GM19372 (cell line): ENCODE results near the gene UCMA.

Experiments used
- ATAC-seq: cut with Tn5 transposase; IDR thresholded peaks from one replicate; pipeline ENCODE4 v1.9.1; 2021; ENCODE audit warnings: mild to moderate bottlenecking, low read depth, moderate library complexity; ENCODE audit not compliant: unreplicated experiment

Gene UCMA

DNA sequence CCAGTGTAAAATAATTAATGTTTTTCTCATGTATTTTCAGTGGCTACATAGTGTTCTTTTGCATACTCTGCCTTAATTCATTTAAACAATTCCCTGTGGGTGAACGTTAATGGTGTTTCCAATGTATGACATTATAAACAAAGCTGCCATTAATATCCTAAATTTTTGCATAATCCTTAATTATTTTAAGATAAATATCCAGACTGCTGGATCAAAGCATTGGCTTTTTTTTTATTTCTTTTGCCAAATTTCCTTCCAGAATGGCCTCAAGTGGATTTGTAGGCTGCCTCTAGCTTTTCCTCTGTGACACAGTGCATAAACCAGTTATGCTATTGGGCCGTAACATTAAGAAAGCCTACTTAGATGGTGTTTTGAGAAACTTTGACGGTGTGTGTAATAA, 43.4 kb downstream of the UCMA start:
- ATAC-seq = no peak

DNA sequence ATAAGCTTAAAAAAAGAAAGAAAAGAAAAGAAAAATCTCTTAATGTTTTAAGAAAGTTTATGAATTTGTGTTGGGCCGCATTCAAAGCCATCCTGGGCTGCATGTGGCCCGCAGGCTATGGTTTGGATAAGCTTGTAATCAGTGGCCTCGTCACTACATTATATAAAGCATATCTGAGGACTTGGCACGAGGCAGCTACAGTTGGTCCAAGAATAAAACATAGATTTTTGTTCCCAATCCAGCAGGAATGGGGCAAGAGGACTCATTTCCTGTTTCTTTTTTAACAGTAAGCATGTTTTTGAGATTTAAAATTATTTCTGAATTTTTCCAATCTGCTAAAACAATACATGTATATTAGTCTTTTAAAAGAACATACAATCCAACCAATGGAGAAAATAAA, 44.2 kb downstream of the UCMA start:
- no peak for ATAC-seq

DNA sequence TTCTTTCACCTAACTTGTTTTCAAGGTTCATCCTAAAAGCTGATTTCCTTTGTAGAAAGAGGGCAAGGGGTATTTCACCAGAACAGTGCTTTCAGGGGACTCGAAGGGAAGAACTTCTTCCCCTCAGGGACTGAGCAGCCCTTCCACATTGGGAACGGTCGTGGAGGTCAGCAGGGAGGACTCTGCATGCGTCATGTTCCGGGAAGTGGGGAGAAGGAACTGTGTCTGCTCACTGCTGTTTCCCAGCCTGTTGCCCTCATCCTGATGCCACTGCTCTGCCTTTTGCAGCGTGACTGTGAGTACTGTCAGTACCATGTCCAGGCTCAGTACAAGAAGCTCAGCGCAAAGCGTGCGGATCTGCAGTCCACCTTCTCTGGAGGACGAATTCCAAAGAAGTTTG, 45.6 kb downstream of the UCMA start:
- ATAC-seq = no peak

DNA sequence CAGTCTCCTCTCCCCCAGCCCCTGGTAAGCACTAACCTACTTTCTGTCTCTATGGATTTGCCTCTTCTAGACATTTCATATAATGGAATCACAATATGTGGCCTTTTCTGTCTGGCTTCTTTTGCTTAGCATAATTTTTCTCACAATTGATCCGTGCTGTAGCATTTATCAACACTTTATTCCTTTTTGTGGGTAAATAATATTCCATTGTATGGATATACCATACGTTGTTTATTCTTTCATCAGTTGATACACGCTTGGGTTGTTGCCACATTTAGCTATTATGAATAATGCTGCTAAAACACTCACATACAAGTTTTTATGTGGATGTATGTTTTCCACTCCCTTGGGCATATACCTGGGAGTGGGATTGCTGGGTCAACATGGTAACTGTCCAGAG, 47.0 kb downstream of the UCMA start:
- ATAC-seq = no peak

DNA sequence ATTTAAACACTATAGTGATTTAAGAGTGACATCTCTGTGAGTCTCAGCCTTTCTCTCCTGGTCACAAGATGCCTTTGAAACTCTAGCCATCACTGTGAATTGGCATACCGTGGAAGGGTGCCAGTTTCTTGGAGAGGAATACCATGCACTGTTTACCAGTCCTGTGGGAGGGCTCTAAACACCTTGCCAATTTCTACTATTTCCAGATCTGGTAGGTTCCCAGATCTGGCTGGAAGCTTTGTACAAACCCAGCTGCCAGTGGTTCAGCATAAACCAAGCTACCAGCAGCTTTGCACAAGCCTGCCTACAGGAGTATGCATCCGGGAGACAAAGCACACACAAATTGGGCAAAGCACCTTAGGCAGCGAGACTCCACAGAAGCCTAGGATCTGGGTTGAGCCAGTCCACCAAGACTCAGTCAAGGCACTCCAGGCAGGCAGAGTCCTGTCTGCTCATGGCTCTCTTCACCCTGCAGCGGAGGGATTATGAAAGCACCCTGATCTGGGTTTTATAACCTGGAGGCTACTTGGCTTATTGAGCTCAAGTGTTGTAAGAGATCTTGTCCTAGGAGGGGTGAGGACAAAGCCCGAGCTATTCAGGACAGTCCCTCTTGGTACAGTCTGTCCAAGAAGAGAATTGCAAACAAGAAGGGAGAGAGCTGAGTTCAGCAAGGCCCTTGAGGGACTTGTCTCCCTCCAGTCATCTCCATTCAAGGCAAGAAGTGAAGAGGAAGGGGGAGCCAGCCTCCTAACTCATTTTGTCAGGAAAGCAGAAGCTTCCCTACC, 49.3 kb downstream of the UCMA start:
- ATAC-seq = no peak

DNA sequence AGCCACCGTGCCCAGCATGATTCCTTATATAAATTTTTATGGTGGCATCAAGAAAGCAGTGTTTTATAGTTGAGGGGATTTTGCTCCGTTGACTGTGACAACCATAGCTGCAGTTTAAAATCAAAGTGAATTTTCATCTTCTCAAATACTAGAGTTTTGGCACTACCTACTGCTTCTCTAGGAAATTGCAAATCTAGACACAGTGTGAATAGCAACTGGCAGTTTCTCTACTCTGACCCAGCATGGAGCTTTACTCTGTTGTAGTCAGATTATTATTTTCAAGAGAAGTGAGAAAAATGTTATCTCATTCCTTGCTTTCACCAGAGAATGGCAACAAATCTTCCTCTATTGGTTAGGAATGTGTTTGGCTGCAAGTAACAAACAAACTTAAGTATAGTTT, 49.9 kb downstream of the UCMA start:
- no peak for ATAC-seq

DNA sequence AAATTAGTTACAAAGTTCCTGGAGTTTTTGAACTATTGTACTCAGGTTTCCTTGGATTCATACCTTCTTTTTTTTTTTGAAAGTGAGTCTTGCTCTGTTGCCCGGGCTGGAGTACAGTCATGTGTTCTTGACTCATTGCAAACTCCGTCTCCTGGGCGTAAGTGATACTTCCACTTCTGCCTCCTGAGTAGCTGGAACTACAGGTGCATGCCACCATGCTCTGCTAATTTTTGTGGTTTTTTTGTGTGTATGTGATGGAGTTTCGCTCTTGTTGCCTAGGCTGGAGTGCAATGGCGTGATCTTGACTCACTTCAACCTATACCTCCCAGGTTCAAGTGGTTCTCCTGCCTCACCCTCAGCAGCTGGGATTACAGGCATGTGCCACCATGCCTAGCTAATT, 50.5 kb downstream of the UCMA start:
- ATAC-seq = no peak

DNA sequence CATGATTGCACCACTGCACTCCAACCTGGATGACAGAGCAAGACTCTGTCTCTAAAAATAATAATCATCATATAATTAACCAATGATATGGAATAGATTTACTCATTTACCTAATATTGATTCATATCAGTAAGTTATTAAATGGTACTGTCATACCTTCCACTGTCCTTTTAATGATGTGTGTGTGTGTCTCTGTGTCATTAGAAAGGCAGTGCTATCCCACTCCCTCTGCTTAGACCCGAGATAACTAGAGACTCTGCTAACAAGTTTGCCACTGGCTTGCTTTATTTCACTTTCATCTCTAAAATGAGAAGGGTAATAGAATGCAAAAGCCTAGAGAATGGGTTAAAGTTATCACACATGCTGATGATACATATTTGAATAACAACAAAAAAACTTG, 51.8 kb downstream of the UCMA start:
- ATAC-seq = no peak

DNA sequence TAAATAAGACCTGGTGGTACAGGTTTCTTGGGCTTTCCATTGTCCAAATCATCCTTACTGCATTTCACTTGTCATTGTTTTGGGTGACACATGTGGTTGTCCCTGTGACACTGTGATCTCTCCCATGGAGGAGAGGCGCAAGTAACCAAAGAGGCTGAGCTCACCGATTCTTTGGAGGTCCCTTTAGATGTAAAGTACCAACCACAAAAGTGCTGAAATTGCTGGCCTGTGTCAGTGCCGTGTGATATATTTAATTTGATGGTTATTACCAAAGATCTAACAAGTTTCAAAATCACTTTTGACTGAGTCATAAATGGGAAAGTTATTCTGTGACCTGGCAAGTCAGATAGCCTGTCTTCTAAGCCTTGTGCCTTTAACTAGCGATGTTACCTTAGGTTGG, 53.4 kb downstream of the UCMA start:
- ATAC-seq = no peak

DNA sequence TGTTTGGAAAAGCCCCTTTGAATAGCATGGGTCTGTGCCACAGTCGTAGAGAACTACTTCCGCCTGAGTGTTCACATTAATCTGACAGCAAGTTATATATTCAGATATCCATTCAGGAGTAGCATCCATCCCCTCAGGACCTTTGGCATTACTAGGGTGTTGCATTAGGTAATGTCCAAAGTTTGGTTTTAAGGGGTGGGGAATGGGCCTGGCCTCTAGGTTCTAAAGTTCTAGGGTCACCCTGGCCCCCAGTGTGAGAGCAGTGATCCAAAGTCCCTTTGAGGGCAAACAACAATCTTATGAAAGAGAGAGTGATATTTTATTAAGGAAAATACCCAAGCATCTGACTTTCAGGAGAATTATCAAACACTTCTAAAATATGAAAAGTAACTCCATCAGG, 60.6 kb downstream of the UCMA start:
- no peak for ATAC-seq
